Activated CD4-positive, alpha-beta T cell treated with anti-CD3 and anti-CD28 coated beads, Interleukin-2, amount 10 ng/mL, durations not matched to agents 24 days and 14 days (primary cell): ENCODE data around the gene HSPA2. TPM values are rescaled to one million over a fixed set of nuclear protein-coding genes. Genes with fewer than 3 reads are reported as not detected.
A peak's percentile ranks its signal among the peaks of the same experiment; 100 is the strongest.
"Not testable (repeated sequence)": the region's sequence is repeated elsewhere in the genome, so short reads cannot be mapped to it uniquely, and the experiment has no call there.

Source experiments
- DNase-seq: peaks from one replicate; pipeline ENCODE4 v3.0.0; 2022
- H3K27ac Mint-ChIP-seq: one replicate; pipeline ENCODE4 v1.8.0; 2022; ENCODE audit warnings: mild to moderate bottlenecking, mixed read lengths
- H3K27me3 Mint-ChIP-seq: one replicate; pipeline ENCODE4 v1.8.0; 2022; ENCODE audit warnings: mixed read lengths
- H3K36me3 Mint-ChIP-seq: one replicate; pipeline ENCODE4 v1.8.0; 2022; ENCODE audit warnings: low read depth, mild to moderate bottlenecking, mixed read lengths
- H3K4me1 Mint-ChIP-seq: one replicate; pipeline ENCODE4 v1.8.0; 2021; ENCODE audit warnings: mixed read lengths
- H3K4me3 Mint-ChIP-seq: one replicate; pipeline ENCODE4 v1.8.0; 2022; ENCODE audit warnings: mild to moderate bottlenecking, moderate library complexity, mixed read lengths
- H3K9me3 Mint-ChIP-seq: one replicate; pipeline ENCODE4 v1.8.0; 2021; ENCODE audit warnings: mixed read lengths
- intact Hi-C: fragments of 100-400 bp; cut with micrococcal nuclease; formaldehyde crosslinking; loops from one replicate; pipeline ENCODE4 v1.15.1; 2023
- total RNA-seq: library from RNA; stranded (reverse); gene quantifications from 2 replicates; pipeline ENCODE4 v1.2.3, GENCODE V29; 2022

HSPA2 gene
- total RNA-seq, 1 donor from 2014 or later = 8.1 TPM

GRCh38 chr14:64554556-64554955 lies 14.0 kb downstream of the HSPA2 start:
- intact Hi-C loops = no loop called here
- H3K27me3 Mint-ChIP-seq = peaks cover 43% of the 10 kb centered on the region
- no peaks in the 10 kb centered on the region for H3K9me3 Mint-ChIP-seq
- H3K27ac Mint-ChIP-seq = no peak overlapping the region
- H3K4me3 Mint-ChIP-seq = no peak overlapping the region
- peaks cover 6% of the 10 kb centered on the region for H3K4me1 Mint-ChIP-seq
- peaks cover 2% of the 10 kb centered on the region for H3K36me3 Mint-ChIP-seq
- DNase-seq = peak; percentile 50

- DNase-seq = no peak
Observed at GRCh38 chr14:64556526-64556925, 16.0 kb downstream of the HSPA2 start.

GRCh38 chr14:64558216-64558615 lies 17.7 kb downstream of the HSPA2 start:
- DNase-seq, H3K4me3 Mint-ChIP-seq, H3K36me3 Mint-ChIP-seq, H3K27ac Mint-ChIP-seq, intact Hi-C loops, H3K9me3 Mint-ChIP-seq: not testable (repeated sequence)
- Mint-ChIP-seq H3K27me3 (peaks cover 16% of the 10 kb centered on the region), H3K4me1 (peaks cover 11% of the 10 kb centered on the region)

More at GRCh38 chr14:64556526-64556925, 16.0 kb downstream of the HSPA2 start:
- no peak overlapping the region for H3K27ac Mint-ChIP-seq
- intact Hi-C loops = no loop called here
- no peaks in the 10 kb centered on the region for H3K36me3 Mint-ChIP-seq
- peaks cover 9% of the 10 kb centered on the region for H3K4me1 Mint-ChIP-seq
- no peaks in the 10 kb centered on the region for H3K9me3 Mint-ChIP-seq
- peaks cover 29% of the 10 kb centered on the region for H3K27me3 Mint-ChIP-seq
- no peak overlapping the region for H3K4me3 Mint-ChIP-seq

- Mint-ChIP-seq H3K4me3 (no peak overlapping the region), H3K27ac (no peak overlapping the region), H3K36me3 (no peaks in the 10 kb centered on the region), H3K27me3 (peaks cover 14% of the 10 kb centered on the region), H3K4me1 (peaks cover 11% of the 10 kb centered on the region), H3K9me3 (no peaks in the 10 kb centered on the region)
- intact Hi-C loops = no loop called here
- DNase-seq = no peak
Observed at GRCh38 chr14:64561631-64562030, 21.1 kb downstream of the HSPA2 start.

- intact Hi-C loops = no loop called here
- Mint-ChIP-seq H3K27me3 (peaks cover 20% of the 10 kb centered on the region), H3K4me1 (peaks cover 11% of the 10 kb centered on the region), H3K9me3 (no peaks in the 10 kb centered on the region), H3K27ac (no peak overlapping the region), H3K36me3 (no peaks in the 10 kb centered on the region), H3K4me3 (no peak overlapping the region)
- DNase-seq = no peak
Observed at GRCh38 chr14:64562436-64562835, 21.9 kb downstream of the HSPA2 start.

GRCh38 chr14:64563696-64564095 lies 23.2 kb downstream of the HSPA2 start:
- DNase-seq = no peak

GRCh38 chr14:64566651-64567122 lies 26.1 kb downstream of the HSPA2 start:
- Mint-ChIP-seq H3K36me3 (no peaks in the 10 kb centered on the region), H3K4me1 (peaks cover under 1% of the 10 kb centered on the region)
- intact Hi-C loops = no loop called here

More at GRCh38 chr14:64563696-64564095, 23.2 kb downstream of the HSPA2 start:
- no peaks in the 10 kb centered on the region for H3K36me3 Mint-ChIP-seq
- H3K27me3 Mint-ChIP-seq = peaks cover 23% of the 10 kb centered on the region
- no peak overlapping the region for H3K27ac Mint-ChIP-seq
- H3K4me1 Mint-ChIP-seq = peaks cover 11% of the 10 kb centered on the region
- H3K4me3 Mint-ChIP-seq = no peak overlapping the region
- H3K9me3 Mint-ChIP-seq = no peaks in the 10 kb centered on the region
- intact Hi-C loops = no loop called here

GRCh38 chr14:64569138-64569631 lies 28.6 kb downstream of the HSPA2 start:
- intact Hi-C loops = no loop called here
- no peaks in the 10 kb centered on the region for H3K9me3 Mint-ChIP-seq
- no peak overlapping the region for H3K27ac Mint-ChIP-seq
- no peaks in the 10 kb centered on the region for H3K4me1 Mint-ChIP-seq
- no peak overlapping the region for H3K4me3 Mint-ChIP-seq
- peaks cover 27% of the 10 kb centered on the region for H3K27me3 Mint-ChIP-seq
- no peak for DNase-seq
- no peaks in the 10 kb centered on the region for H3K36me3 Mint-ChIP-seq

More at GRCh38 chr14:64566651-64567122, 26.1 kb downstream of the HSPA2 start:
- DNase-seq = no peak
- H3K4me3 Mint-ChIP-seq = no peak overlapping the region
- H3K27ac Mint-ChIP-seq = no peak overlapping the region
- H3K9me3 Mint-ChIP-seq = no peaks in the 10 kb centered on the region
- peaks cover 29% of the 10 kb centered on the region for H3K27me3 Mint-ChIP-seq

GRCh38 chr14:64569646-64570045 lies 29.1 kb downstream of the HSPA2 start:
- H3K27me3 Mint-ChIP-seq = peaks cover 23% of the 10 kb centered on the region
- H3K9me3 Mint-ChIP-seq, H3K27ac Mint-ChIP-seq, H3K36me3 Mint-ChIP-seq, H3K4me3 Mint-ChIP-seq, intact Hi-C loops, DNase-seq, H3K4me1 Mint-ChIP-seq: not testable (repeated sequence)

- intact Hi-C loops = no loop called here
- Mint-ChIP-seq H3K27ac (no peak overlapping the region), H3K4me1 (no peaks in the 10 kb centered on the region), H3K9me3 (no peaks in the 10 kb centered on the region), H3K27me3 (peaks cover 8% of the 10 kb centered on the region), H3K36me3 (no peaks in the 10 kb centered on the region), H3K4me3 (no peak overlapping the region)
- no peak for DNase-seq
Observed at GRCh38 chr14:64572386-64573104, 32.0 kb downstream of the HSPA2 start.

- Mint-ChIP-seq H3K4me1 (no peaks in the 10 kb centered on the region), H3K4me3 (no peak overlapping the region), H3K27ac (no peak overlapping the region), H3K36me3 (no peaks in the 10 kb centered on the region), H3K9me3 (no peaks in the 10 kb centered on the region), H3K27me3 (peaks cover 8% of the 10 kb centered on the region)
- DNase-seq = no peak
- intact Hi-C loops = no loop called here
Observed at GRCh38 chr14:64573109-64573508, 32.6 kb downstream of the HSPA2 start.

GRCh38 chr14:64574371-64575107 lies 34.0 kb downstream of the HSPA2 start:
- intact Hi-C loops = no loop called here
- Mint-ChIP-seq H3K4me3 (no peak overlapping the region), H3K27me3 (peaks cover 7% of the 10 kb centered on the region), H3K36me3 (no peaks in the 10 kb centered on the region), H3K9me3 (no peaks in the 10 kb centered on the region), H3K4me1 (no peaks in the 10 kb centered on the region), H3K27ac (no peak overlapping the region)
- no peak for DNase-seq

GRCh38 chr14:64577211-64577610 lies 36.7 kb downstream of the HSPA2 start:
- intact Hi-C loops = no loop called here
- Mint-ChIP-seq H3K4me1 (no peaks in the 10 kb centered on the region), H3K36me3 (no peaks in the 10 kb centered on the region), H3K9me3 (no peaks in the 10 kb centered on the region), H3K4me3 (no peak overlapping the region), H3K27me3 (peaks cover 6% of the 10 kb centered on the region), H3K27ac (no peak overlapping the region)
- no peak for DNase-seq

GRCh38 chr14:64580467-64580866 lies 39.9 kb downstream of the HSPA2 start:
- no peaks in the 10 kb centered on the region for H3K9me3 Mint-ChIP-seq
- H3K4me3 Mint-ChIP-seq = no peak overlapping the region

More at GRCh38 chr14:64580467-64580866, 39.9 kb downstream of the HSPA2 start:
- DNase-seq = no peak
- Mint-ChIP-seq H3K27ac (no peak overlapping the region), H3K27me3 (peaks cover 6% of the 10 kb centered on the region), H3K4me1 (no peaks in the 10 kb centered on the region), H3K36me3 (no peaks in the 10 kb centered on the region)
- intact Hi-C loops = no loop called here
